ENCODE results near the gene EML4.

GRCh38 chr2:42324244-42324643 lies 155.1 kb downstream of the EML4 start:
- TF ChIP-seq CTCF (conservative IDR thresholded peaks at IDR 0.05), result no peak
- no peak for TF ChIP-seq EZH2 (IDR thresholded peaks at IDR 0.05; ENCODE audit: low read depth)
